HCT116 (cell line): ENCODE results near the gene GDPD5.

Experiments used
- ATF3 ChIP-seq: IDR thresholded peaks from 2 replicates; pipeline ENCODE4 v1.6.1; 2012
- CEBPB ChIP-seq: IDR thresholded peaks from 2 replicates; pipeline ENCODE4 v1.6.1; 2012; ENCODE audit warnings: low read depth
- EZH2 ChIP-seq: fragments of 200-600 bp; sonication (generic); IDR thresholded peaks from 2 replicates; pipeline ENCODE4 v1.6.1; 2017; ENCODE audit warnings: antibody characterized with exemption, mixed run types
- FOSL1 ChIP-seq: IDR thresholded peaks from 2 replicates; pipeline ENCODE4 v1.6.1; 2012; ENCODE audit warnings: low read depth
- JUND ChIP-seq: IDR thresholded peaks from 2 replicates; pipeline ENCODE4 v1.6.1; 2012
- POLR2A ChIP-seq: IDR thresholded peaks from 2 replicates; pipeline ENCODE4 v1.7.0; 2011; ENCODE audit warnings: borderline replicate concordance; ENCODE audit not compliant: insufficient read depth, insufficient read length; ENCODE audit errors: extremely low read depth
- SRF ChIP-seq: IDR thresholded peaks from 2 replicates; pipeline ENCODE4 v1.6.1; 2012; ENCODE audit warnings: low read depth
- ZBTB33 ChIP-seq: IDR thresholded peaks from 2 replicates; pipeline ENCODE4 v1.6.1; 2011; ENCODE audit warnings: mild to moderate bottlenecking, low read length, moderate library complexity; ENCODE audit not compliant: insufficient replicate concordance; ENCODE audit errors: extremely low read depth
- ZNF274 ChIP-seq: fragments of 200-500 bp; sonication (Bioruptor generic); IDR thresholded peaks from 2 replicates; pipeline ENCODE4 v1.6.1; 2014; ENCODE audit warnings: mild to moderate bottlenecking, low read depth, low read length, inconsistent platforms
- TF ChIP-seq, protein P1 (sequence below), 3 experiments: fragments of 200-600 bp in 1 of 3; sonication (generic) in 1 of 3; IDR thresholded peaks in 2 of 3; conservative IDR thresholded peaks in 1 of 3; 2 replicates each; pipeline ENCODE4 v1.5.1; 2012 to 2017; ENCODE audit warnings: low read depth in 2 of 3, low read length in 2 of 3, antibody characterized with exemption in 1 of 3, borderline replicate concordance in 1 of 3, control low read depth in 1 of 3, mild to moderate bottlenecking in 1 of 3, mixed read lengths in 1 of 3, mixed run types in 1 of 3, moderate library complexity in 1 of 3; ENCODE audit not compliant: insufficient read depth in 1 of 3
- TF ChIP-seq, protein P2 (sequence below): IDR thresholded peaks from 2 replicates; pipeline ENCODE4 v1.6.1; 2012; ENCODE audit warnings: low read depth

GRCh38 chr11:75527938-75528735 is 2.4 kb upstream of the GDPD5 start:
- TF ChIP-seq ZNF274 (no peak), POLR2A (no peak), ZBTB33 (no peak), ATF3 (no peak), FOSL1 (no peak), JUND (no peak), EZH2 (no peak), SRF (no peak), CEBPB (no peak)
- TF ChIP-seq, protein P1, sequence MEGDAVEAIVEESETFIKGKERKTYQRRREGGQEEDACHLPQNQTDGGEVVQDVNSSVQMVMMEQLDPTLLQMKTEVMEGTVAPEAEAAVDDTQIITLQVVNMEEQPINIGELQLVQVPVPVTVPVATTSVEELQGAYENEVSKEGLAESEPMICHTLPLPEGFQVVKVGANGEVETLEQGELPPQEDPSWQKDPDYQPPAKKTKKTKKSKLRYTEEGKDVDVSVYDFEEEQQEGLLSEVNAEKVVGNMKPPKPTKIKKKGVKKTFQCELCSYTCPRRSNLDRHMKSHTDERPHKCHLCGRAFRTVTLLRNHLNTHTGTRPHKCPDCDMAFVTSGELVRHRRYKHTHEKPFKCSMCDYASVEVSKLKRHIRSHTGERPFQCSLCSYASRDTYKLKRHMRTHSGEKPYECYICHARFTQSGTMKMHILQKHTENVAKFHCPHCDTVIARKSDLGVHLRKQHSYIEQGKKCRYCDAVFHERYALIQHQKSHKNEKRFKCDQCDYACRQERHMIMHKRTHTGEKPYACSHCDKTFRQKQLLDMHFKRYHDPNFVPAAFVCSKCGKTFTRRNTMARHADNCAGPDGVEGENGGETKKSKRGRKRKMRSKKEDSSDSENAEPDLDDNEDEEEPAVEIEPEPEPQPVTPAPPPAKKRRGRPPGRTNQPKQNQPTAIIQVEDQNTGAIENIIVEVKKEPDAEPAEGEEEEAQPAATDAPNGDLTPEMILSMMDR (IDR thresholded peaks at IDR 0.05 in 2 of 3, conservative IDR thresholded peaks at IDR 0.05 in 1 of 3; ENCODE audit: borderline replicate concordance in 1 of 3, insufficient read depth in 1 of 3, low read depth in 2 of 3, low read length in 2 of 3) = no peak
- TF ChIP-seq, protein P2, sequence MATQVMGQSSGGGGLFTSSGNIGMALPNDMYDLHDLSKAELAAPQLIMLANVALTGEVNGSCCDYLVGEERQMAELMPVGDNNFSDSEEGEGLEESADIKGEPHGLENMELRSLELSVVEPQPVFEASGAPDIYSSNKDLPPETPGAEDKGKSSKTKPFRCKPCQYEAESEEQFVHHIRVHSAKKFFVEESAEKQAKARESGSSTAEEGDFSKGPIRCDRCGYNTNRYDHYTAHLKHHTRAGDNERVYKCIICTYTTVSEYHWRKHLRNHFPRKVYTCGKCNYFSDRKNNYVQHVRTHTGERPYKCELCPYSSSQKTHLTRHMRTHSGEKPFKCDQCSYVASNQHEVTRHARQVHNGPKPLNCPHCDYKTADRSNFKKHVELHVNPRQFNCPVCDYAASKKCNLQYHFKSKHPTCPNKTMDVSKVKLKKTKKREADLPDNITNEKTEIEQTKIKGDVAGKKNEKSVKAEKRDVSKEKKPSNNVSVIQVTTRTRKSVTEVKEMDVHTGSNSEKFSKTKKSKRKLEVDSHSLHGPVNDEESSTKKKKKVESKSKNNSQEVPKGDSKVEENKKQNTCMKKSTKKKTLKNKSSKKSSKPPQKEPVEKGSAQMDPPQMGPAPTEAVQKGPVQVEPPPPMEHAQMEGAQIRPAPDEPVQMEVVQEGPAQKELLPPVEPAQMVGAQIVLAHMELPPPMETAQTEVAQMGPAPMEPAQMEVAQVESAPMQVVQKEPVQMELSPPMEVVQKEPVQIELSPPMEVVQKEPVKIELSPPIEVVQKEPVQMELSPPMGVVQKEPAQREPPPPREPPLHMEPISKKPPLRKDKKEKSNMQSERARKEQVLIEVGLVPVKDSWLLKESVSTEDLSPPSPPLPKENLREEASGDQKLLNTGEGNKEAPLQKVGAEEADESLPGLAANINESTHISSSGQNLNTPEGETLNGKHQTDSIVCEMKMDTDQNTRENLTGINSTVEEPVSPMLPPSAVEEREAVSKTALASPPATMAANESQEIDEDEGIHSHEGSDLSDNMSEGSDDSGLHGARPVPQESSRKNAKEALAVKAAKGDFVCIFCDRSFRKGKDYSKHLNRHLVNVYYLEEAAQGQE = no peak
